HK-2 (cell line): ENCODE results near the gene IER2.
"Not testable (repeated sequence)": the region's sequence is repeated elsewhere in the genome, so short reads cannot be mapped to it uniquely, and the experiment has no call there.

ENCODE experiments used
- DNase-seq: peaks from one replicate; pipeline ENCODE4 v3.0.0-alpha.2; 2018; ENCODE audit not compliant: unreplicated experiment

Gene IER2

DNA sequence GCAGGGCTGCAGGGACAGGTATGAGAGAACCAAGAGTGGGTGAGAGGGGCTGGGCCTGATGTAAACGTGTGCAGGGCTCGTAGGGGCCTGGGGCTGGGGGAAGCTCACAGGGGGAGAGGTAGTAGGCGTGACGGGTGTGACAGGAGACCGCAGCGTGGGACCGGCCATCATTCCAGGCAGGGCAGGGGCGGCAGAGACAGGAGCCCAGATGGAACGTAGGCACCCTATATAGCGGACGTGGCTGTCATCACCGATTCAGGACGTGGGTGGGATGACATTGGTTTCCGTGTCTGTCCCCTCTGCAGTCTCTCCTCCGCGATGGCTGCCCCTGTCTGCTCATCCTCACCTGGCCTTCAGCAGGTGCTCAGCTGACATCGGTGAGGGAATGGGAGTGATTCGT lies 48.4 kb downstream of the IER2 start:
- DNase-seq, result no peak

DNA sequence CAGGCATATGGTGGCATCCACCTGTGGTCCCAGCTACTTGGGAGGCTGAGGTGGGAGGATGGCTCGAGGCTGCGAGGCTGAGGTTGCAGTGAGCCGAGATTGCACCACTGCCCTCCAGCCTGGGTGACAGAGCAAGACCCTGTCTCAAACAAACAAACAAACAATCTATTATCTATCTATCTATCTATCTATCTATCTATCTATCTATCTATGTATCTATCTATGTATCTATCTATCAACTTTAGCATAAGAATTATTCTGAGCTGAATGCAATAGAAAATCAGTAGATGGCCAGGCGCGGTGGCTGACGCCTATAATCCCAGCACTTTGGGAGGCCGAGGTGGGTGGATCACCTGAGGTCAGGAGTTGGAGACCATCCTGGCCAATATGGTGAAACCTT lies 51.9 kb downstream of the IER2 start:
- not testable (repeated sequence) for DNase-seq
